CD1c-positive myeloid dendritic cell (primary cell): ENCODE data around the gene RAB14.
"Not testable (repeated sequence)": the region's sequence is repeated elsewhere in the genome, so short reads cannot be mapped to it uniquely, and the experiment has no call there.

Source experiments
- DNase-seq: peaks from one replicate; pipeline ENCODE4 v3.0.0-alpha.2; 2016; ENCODE audit errors: extremely low spot score

The RAB14 gene

GRCh38 chr9:121156263-121156731 lies 45.4 kb downstream of the RAB14 start:
- peak; percentile 11 for DNase-seq

DNA sequence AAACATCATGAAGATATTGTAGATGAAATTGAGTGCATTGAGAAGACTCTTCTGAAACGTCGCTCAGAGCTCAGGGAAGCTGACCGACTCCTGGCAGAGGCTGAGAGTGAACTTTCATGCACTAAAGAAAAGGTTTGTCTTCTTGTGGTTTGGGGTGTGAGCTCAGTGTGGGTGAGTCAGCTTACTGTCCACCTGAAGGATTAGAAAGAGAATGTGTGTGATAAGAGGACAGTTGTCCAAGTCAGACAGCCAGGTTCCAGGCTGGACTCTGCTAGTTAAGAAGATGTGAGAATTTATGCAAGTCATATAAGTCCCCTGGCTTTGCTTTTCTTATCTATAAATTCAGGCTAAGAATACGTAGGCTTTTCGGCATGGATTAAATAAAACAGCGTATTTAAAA lies 46.9 kb downstream of the RAB14 start:
- DNase-seq = no peak

GRCh38 chr9:121153642-121154041 lies 48.0 kb downstream of the RAB14 start:
- DNase-seq = no peak

DNA sequence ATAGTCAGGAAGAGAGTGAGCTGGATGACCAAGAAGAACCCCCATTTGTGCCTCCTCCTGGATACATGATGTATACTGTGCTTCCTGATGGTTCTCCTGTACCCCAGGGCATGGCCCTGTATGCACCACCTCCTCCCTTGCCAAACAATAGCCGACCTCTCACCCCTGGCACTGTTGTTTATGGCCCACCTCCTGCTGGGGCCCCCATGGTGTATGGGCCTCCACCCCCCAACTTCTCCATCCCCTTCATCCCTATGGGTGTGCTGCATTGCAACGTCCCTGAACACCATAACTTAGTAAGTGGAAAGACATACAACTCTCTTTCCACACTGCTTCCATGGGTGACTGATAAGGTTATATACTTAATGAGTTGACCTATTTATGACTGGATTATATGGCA lies 51.5 kb downstream of the RAB14 start:
- DNase-seq = no peak

- DNase-seq = no peak
These were observed 57.2 kb downstream of the RAB14 start for GRCh38 chr9:121144482-121144881.

DNA sequence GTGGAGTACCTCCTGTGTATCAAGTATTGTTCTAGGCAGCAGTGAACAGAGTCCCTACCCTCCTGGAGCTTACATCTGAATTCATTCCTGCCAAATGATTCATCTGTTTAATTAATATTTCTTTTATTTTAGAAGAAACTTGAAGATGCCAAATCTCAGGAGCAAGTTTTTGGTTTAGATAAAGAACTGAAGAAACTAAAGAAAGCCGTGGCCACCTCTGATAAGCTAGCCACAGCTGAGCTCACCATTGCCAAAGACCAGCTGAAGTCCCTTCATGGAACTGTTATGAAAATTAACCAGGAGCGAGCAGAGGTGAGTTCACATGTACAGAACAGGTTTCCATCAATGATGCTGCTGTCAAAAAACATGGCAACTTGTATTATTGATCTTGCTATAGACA lies 57.9 kb downstream of the RAB14 start:
- no peak for DNase-seq

DNA sequence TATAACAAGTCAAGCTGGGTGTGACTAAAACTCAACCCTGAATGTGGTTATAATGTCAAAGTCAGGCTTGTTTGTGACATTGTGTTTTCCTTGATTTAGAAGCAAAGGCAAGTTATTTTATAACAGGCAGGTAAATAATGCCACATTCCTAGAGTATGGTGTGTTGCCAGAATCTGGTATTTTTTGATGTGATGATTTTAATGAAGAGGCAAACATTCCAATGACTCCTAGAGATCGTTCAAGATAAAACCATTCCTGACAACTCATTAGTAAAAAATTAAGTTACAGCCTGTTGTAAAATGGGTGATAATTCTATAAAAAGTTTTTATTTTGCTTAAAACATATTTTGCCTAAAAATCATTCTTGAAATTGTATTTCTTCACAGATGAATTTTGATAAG lies 60.0 kb downstream of the RAB14 start:
- no peak for DNase-seq

GRCh38 chr9:121141306-121141705 lies 60.4 kb downstream of the RAB14 start:
- DNase-seq = no peak

- no peak for DNase-seq
These were observed 61.5 kb downstream of the RAB14 start for GRCh38 chr9:121140162-121140561.

DNA sequence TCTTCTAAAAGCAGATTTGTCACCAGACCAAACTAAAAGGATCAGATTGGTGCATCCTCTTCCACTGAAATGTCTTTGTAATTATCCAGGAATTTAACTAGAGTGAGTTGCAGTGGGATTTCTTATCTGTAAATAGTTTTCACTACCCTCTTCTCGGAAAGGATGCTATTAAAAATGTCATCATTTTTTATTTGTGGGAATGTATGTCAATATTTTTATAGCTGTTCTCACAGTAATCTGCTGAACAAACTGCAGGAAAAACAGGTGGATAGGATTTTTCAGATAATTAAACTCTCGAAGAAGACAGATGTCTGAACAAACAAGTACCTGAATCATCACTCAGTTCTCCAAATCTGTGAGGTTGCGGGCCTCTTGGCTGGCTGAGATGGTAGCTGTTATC lies 62.7 kb downstream of the RAB14 start:
- DNase-seq = no peak

DNA sequence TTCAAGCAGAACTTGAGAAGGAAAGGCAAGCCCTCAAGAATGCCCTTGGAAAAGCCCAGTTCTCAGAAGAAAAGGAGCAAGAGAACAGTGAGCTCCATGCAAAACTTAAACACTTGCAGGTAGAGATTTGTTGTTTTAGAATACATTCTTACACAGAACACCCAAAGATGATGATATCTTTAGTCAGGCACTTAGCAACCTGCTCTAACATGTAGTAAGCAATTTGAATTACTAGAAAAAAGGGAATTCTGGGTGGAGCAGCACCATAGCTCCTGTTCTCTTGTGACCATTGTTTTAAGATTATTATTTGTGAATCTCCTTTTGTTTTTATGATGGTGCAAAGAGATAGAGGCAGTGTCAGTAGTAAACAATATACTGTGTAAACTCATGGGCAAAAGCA lies 63.1 kb downstream of the RAB14 start:
- DNase-seq = no peak

DNA sequence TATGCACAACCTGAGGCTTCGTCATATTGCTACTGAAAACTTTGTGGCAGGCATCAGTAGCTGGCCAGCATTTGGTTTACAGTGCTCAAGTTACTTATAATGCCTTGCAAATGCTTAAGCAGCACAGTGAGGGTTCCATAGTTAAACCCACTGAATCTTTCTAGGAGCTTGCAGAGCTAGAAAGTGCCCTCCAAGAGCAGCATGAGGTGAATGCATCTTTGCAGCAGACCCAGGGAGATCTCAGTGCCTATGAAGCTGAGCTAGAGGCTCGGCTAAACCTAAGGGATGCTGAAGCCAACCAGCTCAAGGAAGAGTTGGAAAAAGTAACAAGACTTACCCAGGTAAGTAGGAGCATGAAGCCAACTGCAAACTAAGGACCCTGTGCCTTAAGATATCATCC lies 66.0 kb downstream of the RAB14 start:
- DNase-seq = no peak

DNA sequence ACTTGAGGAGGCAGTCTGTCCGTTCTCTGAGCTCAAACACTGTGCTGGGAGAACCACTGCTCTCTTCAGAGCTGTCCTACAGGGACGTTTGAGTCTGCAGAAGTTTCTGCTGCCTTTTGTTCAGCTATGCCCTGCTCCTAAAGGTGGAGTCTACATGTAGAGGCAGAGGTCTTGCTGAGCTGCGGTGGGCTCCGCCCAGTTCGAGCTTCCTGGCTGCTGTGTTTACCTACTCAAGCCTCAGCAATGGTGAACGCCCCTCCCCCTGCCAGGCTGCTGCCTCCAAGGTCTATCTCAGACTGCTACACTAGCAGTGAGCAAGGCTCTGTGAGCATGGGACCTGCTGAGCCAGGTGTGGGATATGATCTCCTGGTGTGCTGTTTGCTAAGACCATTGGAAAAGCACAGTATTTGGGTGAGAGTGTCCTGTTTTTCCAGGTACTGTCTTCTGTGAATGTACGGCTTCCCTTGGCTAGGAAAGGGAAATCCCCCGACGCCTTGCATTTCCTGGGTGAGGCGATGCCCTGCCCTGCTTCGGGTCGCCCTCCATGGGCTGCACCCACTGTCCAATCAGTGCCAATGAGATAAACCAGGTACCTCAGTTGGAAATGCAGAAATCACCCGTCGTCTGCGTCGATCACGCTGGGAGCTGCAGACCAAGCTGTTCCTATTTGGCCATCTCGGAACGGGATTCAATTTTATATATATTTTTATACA lies 68.4 kb downstream of the RAB14 start:
- peak; percentile 11 for DNase-seq

DNA sequence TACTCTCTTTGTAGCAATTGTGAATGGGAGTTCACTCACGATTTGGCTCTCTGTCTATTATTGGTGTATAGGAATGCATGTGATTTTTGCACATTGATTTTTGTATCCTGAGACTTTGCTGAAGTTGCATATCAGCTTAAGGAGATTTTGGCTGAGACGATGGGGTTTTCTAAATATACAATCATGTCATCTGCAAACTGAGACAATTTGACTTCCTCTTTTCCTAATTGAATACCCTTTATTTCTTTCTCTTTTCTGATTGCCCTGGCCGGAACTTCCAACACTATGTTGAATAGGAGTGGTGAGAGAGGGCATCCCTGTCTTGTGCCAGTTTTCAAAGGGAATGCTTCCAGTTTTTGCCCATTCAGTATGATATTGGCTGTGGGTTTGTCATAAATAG lies 72.3 kb downstream of the RAB14 start:
- DNase-seq = not testable (repeated sequence)
